HG03439 (cell line): ENCODE results near the gene EIF3D.
"Not testable (repeated sequence)": the region's sequence is repeated elsewhere in the genome, so short reads cannot be mapped to it uniquely, and the experiment has no call there.

ENCODE experiments used
- ATAC-seq: cut with Tn5 transposase; IDR thresholded peaks from one replicate; pipeline ENCODE4 v1.9.1; 2021; ENCODE audit warnings: mild to moderate bottlenecking, moderate library complexity; ENCODE audit not compliant: unreplicated experiment

EIF3D gene

DNA sequence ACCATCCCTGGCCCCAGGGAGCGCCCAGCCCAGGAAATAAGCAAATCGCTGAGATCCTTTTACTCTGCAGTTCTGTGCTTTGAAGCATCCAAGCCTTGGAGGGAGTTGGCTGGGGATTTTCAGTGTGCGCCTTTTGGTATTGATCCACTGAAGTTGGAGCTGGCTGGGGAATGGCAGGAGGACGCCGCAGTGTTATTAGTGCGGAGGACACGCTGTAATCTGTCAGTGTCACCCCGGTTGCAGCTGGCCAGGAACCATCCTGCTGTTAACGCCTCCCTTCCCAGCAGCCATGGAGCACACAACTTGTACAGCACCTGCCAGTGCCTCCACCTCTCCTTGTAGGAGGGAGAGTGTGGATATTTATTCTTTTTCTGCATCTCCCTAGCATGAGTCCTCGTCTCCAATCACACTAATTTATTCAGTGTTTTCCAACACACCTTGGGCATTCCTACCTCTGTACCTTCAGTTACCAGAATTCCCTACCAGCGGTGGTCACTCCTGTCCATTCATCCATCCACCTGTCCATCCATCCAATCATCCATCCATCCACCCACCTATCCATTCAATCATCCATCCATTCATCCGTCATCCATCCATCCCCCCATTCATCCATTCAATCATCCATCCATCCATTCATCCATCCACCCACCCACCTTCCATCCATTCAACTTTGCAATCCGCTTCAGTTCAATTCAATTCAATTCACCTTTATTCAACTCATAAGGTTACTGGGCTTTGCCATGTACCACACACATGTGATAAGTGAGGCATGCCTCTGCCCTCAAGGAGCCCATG, 21.9 kb upstream of the EIF3D start:
- no peak for ATAC-seq

- ATAC-seq: no peak
These were observed 20.1 kb upstream of the EIF3D start for GRCh38 chr22:36549033-36549432.

DNA sequence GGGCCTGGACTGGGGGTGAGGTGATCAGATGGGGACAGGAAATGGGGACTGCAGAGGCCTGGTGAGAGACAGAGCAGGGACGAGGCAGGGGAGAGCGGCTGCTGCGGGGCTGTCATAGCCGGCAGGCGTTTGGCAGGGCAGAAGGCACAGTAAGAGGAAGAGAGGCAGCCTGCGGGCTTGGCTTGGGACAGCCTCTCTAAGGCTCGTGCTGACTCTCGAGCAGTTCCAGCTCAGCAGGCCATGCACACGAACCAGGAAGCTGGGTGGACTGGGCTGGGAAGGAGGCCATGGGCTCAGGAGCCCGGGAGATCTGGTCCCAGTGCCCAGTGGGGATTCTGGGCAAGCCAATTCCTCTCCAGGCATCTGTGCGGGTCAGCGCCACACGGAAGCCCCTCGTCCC, 19.6 kb upstream of the EIF3D start:
- ATAC-seq: no peak

DNA sequence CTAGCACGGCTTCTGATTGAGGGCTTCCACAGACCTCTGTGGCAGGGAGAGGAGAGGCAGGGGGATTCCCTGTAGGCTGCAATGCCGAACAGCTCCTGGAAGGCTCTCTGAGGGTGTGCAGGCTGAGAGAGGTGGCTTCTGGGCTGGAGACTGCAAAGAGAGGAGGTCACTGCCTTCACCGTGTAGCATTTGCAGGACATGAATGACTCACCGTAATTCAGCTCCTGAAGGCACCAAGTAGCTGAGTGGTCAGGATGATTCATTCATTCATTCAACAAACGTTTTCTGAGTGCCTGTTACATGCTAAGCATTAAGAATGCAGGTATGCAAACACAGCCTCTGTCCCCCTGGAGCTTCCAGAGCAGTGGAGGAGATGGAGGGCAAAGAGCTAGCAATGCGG, 18.0 kb upstream of the EIF3D start:
- ATAC-seq: no peak

GRCh38 chr22:36546092-36546804, 17.3 kb upstream of the EIF3D start:
- no peak for ATAC-seq

DNA sequence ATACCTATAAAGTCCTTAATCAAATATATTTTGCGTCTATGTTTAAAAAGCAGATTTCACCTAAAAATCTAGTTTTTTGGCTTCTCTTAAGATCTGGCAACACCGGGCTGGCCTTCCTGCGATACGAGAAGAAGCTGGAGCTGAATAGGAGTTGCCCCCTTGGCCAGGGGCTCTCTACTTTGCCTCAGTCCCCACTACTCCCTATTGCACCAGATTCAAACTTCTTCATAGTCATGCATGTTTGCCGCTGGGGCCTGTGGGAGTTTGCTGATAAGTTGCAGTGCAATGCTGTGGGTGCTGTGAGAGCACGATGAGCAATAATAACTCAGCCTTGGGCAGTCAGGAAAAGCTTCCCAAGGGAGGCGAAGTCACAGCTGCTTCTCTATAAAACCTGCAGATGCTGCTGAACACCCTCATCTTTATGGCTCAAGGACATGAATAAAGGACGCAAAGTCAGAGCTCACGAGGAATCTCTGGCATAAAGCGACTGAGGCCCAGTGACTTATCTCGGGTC, 15.2 kb upstream of the EIF3D start:
- ATAC-seq: no peak

DNA sequence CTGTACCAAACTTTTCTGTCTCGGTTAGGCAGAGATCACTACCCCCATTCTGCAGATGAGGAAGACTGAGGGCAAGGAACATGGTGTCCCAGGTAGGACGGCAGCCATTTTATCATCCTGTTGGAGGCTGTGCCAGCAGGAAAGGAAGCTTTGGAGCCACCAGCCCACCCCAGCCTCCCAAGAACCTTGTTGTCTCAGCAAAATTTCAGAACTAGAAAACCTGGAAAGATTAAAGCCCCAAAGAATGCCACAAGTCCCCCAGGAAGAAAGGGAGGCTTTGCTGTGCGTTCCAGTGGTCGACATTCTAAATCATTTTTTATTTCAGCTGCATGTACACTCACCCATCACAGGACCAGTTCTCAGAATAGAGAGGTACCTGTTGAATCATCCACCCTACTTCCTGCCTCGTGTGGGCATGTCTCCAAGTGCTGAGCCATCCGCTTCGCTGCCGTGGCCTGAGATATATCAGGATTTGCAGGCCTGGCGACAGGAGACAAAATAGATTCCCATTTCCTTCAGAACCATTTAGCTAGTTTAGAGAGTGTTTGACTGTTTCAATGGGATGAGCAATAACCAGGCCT, 13.0 kb upstream of the EIF3D start:
- ATAC-seq: no peak

GRCh38 chr22:36540867-36541642, 12.1 kb upstream of the EIF3D start:
- ATAC-seq: no peak

GRCh38 chr22:36538529-36538928, 9.6 kb upstream of the EIF3D start:
- ATAC-seq: no peak

DNA sequence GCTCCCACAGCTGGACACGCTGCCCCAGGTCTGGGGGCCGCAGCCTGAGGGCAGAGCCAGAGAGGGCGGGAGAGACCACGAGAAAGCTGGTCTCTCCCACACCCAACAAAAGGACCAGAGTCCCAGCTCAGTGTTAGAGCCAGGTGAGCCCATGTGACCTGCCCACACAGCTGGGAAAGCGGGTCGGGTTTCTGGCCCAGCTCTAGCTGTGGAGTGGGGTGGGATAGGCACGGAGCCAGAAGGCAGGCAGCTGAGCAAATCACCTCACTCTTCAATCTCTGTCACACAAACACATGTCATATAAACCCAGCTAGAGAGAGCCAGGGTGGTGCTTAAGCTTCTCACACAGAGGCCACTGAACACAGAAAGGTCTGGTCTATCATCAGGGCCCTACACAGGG, 7.8 kb upstream of the EIF3D start:
- no peak for ATAC-seq

DNA sequence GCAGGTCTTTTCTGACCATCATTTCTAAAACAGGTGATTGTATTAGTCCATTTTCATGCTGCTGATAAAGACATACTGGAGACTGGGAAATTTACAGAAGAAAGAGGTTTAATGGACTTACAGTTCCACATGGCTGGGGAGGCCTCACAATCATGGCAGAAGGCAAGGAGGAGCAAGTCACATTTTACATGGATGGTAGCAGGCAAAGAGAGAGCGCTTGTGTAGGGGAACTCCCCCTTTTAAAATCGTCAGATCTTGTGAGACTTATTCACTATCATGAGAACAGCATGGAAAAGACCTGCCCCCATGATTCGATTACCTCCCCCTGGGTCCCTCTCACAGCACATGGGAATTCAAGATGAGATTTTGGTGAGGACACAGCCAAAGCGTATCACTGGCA, 4.4 kb upstream of the EIF3D start:
- not testable (repeated sequence) for ATAC-seq

DNA sequence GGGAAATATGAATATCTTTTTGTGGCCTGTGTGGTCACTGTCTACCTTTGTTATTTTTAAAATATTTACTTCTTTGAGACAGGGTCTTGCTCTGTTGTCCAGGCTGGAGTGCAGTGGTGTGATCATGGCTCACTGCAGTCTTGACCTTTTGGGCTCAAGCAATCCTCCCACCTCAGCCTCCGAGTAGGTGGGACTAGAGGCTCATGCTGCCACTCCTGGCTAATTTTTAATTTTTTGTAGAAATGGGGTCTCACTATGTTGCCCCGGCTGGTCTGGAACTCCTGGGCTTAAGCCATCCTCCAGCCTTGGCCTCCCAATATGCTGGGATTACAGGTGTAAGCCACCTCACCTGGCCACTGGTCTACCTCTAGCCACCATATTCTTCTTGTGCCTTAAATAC, 3.5 kb upstream of the EIF3D start:
- no peak for ATAC-seq

- ATAC-seq: no peak
These were observed 625 bp downstream of the EIF3D start for GRCh38 chr22:36528341-36528740.

DNA sequence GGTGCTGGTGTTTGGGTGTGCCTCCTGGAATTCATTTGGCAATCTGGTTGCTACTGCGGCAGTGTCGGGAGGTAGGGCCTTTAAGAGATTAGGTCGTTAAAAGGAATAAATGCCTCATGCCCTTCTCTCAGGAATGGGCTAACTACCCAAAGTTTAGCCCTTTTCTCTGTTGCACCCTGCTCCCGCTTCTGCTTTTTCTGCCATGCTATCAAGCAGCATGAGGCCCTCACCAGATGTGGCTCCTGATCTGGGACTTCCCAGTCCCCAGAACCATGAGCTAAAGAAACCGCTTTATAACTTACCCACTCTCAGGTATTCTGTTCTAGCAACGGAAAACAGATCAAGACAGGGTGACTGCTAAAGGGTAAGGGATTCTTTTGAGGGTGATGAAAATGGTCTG, 6.3 kb downstream of the EIF3D start:
- ATAC-seq: no peak

- ATAC-seq: no peak
These were observed 8.5 kb downstream of the EIF3D start for GRCh38 chr22:36520423-36520822.

DNA sequence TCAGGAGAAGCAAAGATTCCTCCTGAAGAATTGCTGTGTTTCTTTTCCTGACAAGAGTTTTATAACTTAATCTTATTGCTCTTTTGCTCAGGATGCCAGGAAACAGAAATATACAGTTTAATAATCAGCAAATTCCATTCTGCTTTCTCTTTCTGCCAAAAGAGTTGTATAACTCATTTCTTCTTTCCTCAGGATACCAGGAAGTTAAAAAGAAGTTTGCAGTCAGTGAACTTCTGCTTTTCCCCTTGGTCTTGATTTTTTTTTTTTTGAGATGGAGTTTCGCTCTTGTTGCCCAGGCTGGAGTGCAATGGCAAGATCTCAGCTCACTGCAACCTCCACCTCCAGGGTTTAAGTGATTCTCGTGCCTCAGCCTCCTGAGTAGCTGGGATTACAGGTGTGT, 9.1 kb downstream of the EIF3D start:
- not testable (repeated sequence) for ATAC-seq

DNA sequence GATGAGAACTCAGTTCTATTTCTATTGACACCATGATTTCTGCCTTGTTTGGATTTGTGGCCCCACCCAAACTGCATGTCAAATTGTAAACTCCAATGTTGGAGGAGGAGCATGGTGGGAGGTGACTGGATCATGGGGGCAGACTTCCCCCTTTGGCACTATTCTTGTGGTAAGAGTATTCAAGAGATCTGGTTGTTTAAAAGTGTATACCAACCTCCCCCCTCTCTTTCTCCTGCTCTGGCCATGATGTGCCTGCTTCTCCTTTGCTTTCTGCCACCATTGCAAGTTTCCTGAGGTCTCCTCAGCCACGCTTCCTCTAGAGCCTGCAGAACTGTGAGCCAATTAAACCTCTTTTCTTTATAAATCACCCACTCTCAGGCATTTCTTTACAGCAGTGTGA, 14.2 kb downstream of the EIF3D start:
- no peak for ATAC-seq

- no peak for ATAC-seq
These were observed 16.0 kb downstream of the EIF3D start for GRCh38 chr22:36512991-36513390.

DNA sequence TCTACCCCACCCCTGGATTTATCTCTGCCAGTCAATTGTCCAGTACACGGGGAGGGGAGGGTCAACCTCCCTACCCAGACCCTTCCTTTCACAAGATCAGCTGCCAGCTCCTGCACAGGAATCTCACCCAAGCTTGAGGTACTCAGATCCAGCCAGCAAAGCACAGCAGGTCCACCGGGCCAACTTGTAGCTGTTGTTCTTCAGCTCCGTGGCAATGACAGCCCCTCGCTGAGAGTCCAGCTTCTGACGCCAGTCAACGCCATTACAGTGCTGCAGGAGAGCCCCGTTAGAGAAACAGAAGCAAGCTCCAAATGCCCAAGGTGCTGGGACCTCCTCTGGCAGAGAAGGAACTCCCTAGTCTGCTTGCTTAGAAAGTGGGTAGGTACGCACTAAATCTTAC, 16.6 kb downstream of the EIF3D start:
- no peak for ATAC-seq

- no peak for ATAC-seq
These were observed 17.7 kb downstream of the EIF3D start for GRCh38 chr22:36510966-36511881.
